GM12873 (cell line): Measurements from ENCODE around the gene CLTCL1.

Source experiments
- CTCF ChIP-seq: IDR thresholded peaks from 2 replicates; pipeline ENCODE4 v1.5.1; 2012; ENCODE audit warnings: low read depth, mild to moderate bottlenecking, moderate library complexity, low read length, control low read depth; ENCODE audit not compliant: insufficient read depth; ENCODE audit errors: missing control alignments

The CLTCL1 gene

GRCh38 chr22:19173047-19174035, 118.2 kb downstream of the CLTCL1 start:
- TF ChIP-seq CTCF, result no peak

- TF ChIP-seq CTCF, result no peak
Observed at GRCh38 chr22:19172213-19173046, 119.1 kb downstream of the CLTCL1 start.

- TF ChIP-seq CTCF, result no peak
Observed at GRCh38 chr22:19169947-19170318, 121.6 kb downstream of the CLTCL1 start.

- TF ChIP-seq CTCF, result no peak
Observed at GRCh38 chr22:19169002-19169946, 122.2 kb downstream of the CLTCL1 start.

GRCh38 chr22:19168088-19168890, 123.2 kb downstream of the CLTCL1 start:
- no peak for TF ChIP-seq CTCF

- no peak for TF ChIP-seq CTCF
Observed at GRCh38 chr22:19167106-19167869, 124.2 kb downstream of the CLTCL1 start.
